Astrocyte of the hippocampus (primary cell): ENCODE results near the gene GAGE10.
"Not testable (repeated sequence)": the region's sequence is repeated elsewhere in the genome, so short reads cannot be mapped to it uniquely, and the experiment has no call there.

Source experiments
- DNase-seq: peaks from one replicate; pipeline ENCODE4 v3.0.0; 2011; ENCODE audit warnings: low read depth, low spot score

Gene GAGE10

GRCh38 chrX:49322266-49322665 lies 18.8 kb downstream of the GAGE10 start:
- not testable (repeated sequence) for DNase-seq

GRCh38 chrX:49323735-49324134 lies 20.3 kb downstream of the GAGE10 start:
- DNase-seq, result not testable (repeated sequence)

DNA sequence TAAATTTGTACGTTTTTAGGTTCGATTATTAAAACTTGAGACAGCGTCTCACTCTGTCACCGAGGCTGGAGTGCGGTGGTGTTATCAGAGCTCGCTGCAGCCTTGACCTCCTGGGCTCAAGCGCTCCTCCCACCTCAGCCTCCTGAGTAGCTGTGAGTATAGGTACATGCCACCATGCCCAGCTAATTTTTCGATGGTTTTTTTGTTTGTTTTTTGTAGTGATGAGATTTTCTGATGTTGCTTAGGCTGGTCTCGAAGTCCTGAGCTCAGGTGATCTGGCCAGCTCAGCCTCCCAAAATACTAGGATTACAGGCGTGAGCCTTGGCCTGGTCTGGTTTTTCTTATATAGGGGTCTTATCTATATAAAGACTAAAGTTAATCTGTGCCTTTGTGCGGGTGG lies 27.0 kb downstream of the GAGE10 start:
- DNase-seq, result not testable (repeated sequence)

- DNase-seq, result not testable (repeated sequence)
Measured at GRCh38 chrX:49331282-49331681, 27.8 kb downstream of the GAGE10 start, which contains the start of gene GAGE13. TSS of gene GAGE13 (plus strand) at chrX:49331582. CDS start at chrX:49332738, 1,156 bp downstream.

GRCh38 chrX:49331841-49332240 lies 28.4 kb downstream of the GAGE10 start:
- not testable (repeated sequence) for DNase-seq

- DNase-seq, result not testable (repeated sequence)
Measured at GRCh38 chrX:49341449-49341848, 38.0 kb downstream of the GAGE10 start.

- DNase-seq, result not testable (repeated sequence)
Measured at GRCh38 chrX:49344496-49345175, 41.2 kb downstream of the GAGE10 start.

GRCh38 chrX:49345402-49345801 lies 42.0 kb downstream of the GAGE10 start:
- DNase-seq, result not testable (repeated sequence)

DNA sequence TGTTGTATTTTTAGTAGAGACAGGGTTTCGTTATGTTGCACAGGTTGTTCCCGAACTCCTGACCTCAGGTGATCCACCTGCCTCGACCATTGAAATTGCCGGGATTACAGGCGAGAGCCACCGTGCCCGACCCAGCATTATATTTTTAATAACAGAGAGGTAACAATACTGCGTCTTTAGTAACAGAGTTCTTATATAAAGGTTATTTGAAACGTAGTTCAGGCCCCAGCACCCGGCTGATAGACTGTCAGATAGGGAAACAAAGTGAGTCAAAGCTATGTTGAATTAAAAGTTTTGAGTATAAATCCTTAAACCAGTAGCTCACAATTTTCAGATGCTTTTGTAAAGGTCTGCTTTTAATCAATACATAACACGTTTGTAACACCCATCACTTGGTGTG lies 42.7 kb downstream of the GAGE10 start:
- DNase-seq, result not testable (repeated sequence)
